Medulla oblongata (tissue), 1 donor: Measurements from ENCODE around the gene IGF2BP2.
"Not testable (repeated sequence)": the region's sequence is repeated elsewhere in the genome, so short reads cannot be mapped to it uniquely, and the experiment has no call there.

Experiments
- DNase-seq: peaks from one replicate; pipeline ENCODE4 v3.0.0-alpha.2; 2015; ENCODE audit errors: extremely low spot score

Gene IGF2BP2

GRCh38 chr3:185807445-185808068 is 17.3 kb downstream of the IGF2BP2 start:
- no peak for DNase-seq

GRCh38 chr3:185798831-185799110 is 26.1 kb downstream of the IGF2BP2 start:
- not testable (repeated sequence) for DNase-seq

DNA sequence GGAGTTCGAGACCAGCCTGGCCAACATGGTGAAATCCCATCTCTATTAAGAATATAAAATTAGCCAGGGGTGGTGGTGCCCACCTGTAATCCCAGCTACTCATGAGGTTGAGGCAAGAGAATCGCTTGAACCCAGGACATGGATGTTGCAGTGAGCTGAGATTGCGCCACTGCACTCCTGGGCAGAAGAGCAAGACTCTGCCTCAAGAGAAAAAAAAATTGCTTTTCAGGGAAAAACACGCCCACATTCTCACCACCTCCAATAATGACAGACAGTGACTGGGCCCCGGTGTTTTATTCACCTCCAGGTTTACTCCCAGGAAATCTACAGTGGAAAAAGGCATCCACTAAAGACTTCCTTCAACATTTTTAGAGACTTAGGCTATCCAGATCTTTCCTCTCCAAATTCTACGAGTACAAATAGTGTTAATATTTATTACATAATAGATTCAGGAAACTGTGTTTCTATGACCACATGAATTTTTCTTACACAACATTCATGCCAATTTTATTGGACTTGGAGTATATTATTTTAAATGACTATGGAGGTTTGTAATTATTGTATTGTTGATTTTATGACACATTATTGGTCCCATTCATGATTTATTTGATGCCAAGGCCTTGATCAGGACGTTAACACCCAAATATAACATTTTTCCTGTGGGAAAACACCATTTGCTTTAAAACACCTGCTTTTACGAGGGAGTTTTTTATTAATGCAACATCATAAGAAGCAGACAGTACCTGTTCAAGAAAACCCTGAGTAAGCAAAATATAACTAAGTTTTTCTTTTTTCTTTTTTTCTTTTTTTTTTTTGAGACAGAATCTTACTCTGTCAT is 26.6 kb downstream of the IGF2BP2 start:
- DNase-seq: no peak

GRCh38 chr3:185797108-185797881 is 27.5 kb downstream of the IGF2BP2 start:
- DNase-seq: no peak

DNA sequence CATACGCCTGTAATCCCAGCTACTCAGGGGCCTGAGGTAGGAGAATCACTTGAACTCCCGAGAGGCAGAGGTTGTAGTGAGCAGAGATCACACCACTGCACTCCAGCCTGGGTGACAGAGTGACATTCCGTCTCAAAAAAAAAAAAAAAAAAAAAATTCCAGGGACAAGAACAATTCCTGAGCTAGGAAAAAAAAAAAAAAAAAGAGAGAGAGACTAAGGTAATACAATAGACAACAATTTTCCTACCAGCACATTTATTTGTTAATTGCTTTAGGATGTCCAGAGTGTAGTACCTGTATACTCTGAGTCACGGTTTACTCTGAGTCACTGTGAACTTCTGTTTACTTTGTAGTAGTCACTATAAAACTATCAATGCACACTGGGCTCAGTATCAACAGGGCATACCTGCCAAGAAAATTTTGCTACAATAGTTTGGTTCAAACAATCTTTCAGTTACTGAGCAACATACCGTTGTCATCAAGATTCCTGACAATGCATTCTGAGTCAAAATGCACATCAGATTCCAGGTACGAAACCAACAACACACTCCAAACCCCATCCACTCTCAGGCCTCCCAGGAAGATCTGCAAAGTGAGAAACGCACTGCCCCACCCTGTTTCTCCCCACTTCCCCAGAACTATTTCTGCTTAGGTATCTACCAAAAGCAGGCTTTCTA is 28.3 kb downstream of the IGF2BP2 start:
- no peak for DNase-seq

GRCh38 chr3:185793381-185793780 is 31.5 kb downstream of the IGF2BP2 start:
- DNase-seq: no peak

DNA sequence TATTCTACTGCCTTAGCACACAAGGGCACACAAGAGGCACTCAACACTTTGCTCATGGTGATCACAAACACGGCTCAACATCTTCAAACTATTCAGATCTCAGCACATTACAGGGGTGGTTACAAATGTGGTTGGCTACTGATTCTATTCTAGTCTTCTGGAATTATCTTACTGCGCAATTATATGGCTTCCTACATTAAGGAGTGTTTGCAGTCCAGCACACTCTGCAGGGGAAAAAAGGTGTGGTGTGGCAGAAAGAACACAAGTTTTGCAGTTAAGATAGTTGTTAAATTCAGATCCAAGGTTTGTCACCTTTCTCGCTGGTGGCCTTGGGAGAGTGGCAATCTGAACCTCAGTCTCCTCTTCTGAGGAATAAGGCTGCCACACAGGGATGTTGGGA is 31.9 kb downstream of the IGF2BP2 start:
- DNase-seq: no peak

DNA sequence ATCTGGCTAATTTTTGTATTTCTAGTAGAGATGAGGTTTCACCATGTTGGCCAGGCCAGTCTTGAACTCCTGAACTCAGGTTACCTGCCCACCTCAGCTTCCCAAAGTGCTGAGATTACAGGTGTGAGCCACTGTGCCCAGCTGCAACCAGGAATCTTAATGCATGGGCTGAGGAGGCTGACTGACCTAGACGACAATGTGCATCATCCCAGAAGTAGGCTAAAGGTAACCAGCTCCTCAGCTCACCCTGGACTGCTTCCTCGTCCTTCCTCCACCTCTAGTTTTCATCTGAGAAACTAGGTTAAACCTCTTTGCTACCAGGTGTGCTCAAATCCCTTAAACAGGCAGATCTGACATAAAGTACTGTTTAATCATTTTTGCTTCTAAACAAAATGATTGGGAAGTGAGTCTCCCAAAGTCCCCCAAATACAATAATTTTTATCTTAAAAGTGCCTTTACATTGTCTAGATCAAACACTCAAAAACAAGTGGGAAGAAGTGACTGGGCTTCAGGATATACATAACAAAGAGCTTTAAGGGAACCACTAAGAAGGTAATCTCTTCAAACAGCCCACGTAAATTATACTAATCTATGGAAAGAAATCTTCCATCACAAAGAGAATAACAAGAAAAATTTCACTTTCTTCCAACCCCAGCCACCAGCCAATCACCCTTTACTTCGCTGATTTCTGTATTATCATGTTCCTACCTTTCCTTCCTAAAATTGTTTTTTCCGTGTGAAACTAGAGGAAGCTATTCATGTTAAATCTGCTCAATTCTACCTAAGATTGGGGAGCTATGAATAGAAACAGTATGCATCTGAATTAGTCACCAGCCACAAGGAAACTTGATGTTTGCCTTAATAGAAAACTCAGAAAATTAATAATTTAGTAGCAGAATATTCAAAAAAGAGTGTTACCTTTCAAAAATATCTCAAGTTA is 34.7 kb downstream of the IGF2BP2 start:
- DNase-seq: no peak

GRCh38 chr3:185789134-185789533 is 35.7 kb downstream of the IGF2BP2 start:
- DNase-seq: no peak

DNA sequence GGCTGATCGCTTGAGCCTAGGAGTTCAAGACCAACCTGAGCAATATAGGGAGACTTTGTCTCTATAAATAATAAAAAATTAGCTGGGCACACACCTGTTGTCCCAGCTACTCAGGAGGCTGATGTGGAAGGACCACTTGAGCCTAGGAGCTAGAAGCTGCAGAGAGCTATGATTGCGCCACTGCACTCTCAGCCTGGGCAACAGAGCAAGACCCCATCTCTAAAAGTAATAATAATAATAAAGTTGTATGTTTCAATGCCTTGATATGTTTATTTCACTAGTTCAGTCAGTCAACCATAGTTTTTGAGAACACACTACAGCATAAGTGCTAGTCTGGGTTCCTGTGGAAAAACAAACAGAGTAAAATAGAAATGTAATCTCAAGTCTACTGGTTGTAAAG is 36.5 kb downstream of the IGF2BP2 start:
- DNase-seq: no peak

GRCh38 chr3:185786956-185787877 is 37.6 kb downstream of the IGF2BP2 start:
- no peak for DNase-seq

GRCh38 chr3:185786258-185786657 is 38.6 kb downstream of the IGF2BP2 start:
- DNase-seq: not testable (repeated sequence)

GRCh38 chr3:185784317-185784716 is 40.5 kb downstream of the IGF2BP2 start:
- DNase-seq: no peak

DNA sequence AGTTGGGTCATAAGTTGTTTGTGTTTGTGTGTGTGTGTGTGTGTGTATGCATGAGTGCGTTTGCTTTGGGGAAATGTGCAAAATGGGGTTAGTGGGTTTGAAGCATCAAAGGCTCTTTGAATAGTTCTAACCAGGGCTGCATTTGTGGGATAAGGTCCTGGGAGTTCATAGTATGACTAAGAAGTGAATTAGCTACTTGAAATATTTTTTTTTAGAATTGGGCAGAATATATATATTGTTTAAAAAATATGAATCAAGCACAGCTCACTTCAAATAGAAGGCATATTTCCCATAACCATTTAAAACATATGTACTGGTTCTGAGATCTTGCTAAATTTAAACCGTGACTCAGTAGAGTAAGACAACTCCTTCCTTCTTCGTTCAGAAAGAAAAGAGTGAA is 43.1 kb downstream of the IGF2BP2 start:
- no peak for DNase-seq

DNA sequence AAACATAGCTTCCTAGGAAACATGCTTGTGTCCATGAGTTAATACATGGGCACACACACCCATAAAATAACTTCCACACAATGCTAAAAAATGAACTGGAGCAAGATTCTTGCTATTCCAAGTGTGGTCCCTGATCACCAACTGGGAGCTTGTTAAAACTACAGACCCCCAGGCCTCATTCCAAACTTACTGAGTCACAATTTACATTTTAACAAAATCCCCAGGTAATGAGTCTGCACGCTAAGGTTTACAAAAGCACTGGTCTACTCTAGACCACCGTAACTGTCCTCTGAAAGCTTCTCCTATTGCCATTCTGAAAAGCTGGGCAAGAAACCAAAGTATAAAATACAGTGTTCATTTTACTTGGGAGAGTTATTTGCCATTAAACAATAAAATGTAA is 45.4 kb downstream of the IGF2BP2 start:
- DNase-seq: no peak

GRCh38 chr3:185778821-185779220 is 46.0 kb downstream of the IGF2BP2 start:
- DNase-seq: no peak

DNA sequence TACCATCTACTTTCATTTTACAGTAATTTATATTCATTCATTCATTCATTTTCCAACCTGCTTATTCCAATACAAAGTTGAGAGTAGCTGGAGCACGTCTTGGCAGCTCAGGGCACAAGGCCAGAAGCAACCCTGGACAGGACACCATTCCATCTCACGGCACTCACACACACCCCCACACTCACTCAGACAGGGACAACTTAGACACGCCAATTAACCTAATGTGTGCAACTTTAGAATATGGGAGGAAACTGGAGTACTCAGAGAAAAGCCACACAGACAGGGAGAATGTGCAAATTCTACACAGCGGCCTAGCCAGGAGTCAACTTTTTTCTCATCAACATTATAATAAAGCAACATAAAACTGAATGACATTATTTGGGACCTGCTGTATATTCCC is 46.7 kb downstream of the IGF2BP2 start:
- no peak for DNase-seq

DNA sequence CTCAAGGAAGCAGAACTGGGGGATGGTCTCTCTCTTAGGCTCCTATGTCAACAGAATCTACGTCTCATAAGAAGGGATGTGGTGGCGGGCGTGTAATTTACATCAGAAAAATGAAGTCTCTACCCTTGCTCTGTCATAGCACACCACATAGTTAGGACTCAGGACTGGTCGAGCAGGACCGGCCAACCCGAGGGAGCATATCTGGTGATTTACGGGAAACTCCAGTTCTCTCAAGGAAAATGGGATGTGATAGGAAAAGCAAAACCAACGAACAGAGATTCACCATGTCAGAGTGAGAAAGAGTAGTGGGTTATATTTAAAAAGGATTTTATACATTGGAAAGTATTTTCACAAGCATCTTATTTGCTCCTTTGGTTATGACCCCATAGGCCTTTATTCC is 54.7 kb downstream of the IGF2BP2 start:
- DNase-seq: no peak

GRCh38 chr3:185768578-185768982 is 56.3 kb downstream of the IGF2BP2 start:
- DNase-seq: peak; percentile 50
